ENCODE data around the gene INTS6.
A peak's percentile ranks its signal among the peaks of the same experiment; 100 is the strongest.

Gene INTS6

GRCh38 chr13:51452361-51453206 is at the start of gene INTS6:
Gene INTS6, minus strand, starts transcription at chr13:51453036. Its CDS starts 511 bp downstream, at chr13:51452525.
- DNase-seq, result peak; percentile 100

GRCh38 chr13:51502153-51502651 is 49.4 kb upstream of the INTS6 start:
- DNase-seq, result no peak

- no peak for DNase-seq
These were observed 48.8 kb upstream of the INTS6 start for GRCh38 chr13:51501592-51502152.

- DNase-seq, result no peak
These were observed 48.3 kb upstream of the INTS6 start for GRCh38 chr13:51501096-51501495.

GRCh38 chr13:51500687-51501086 is 47.9 kb upstream of the INTS6 start:
- DNase-seq, result no peak

- no peak for DNase-seq
These were observed 47.0 kb upstream of the INTS6 start for GRCh38 chr13:51499841-51500240.

- no peak for DNase-seq
These were observed 42.5 kb upstream of the INTS6 start for GRCh38 chr13:51495316-51495715.

GRCh38 chr13:51494156-51494555 is 41.3 kb upstream of the INTS6 start:
- DNase-seq, result no peak

- no peak for DNase-seq
These were observed 35.4 kb upstream of the INTS6 start for GRCh38 chr13:51488212-51488611.

- no peak for DNase-seq
These were observed 28.8 kb upstream of the INTS6 start for GRCh38 chr13:51481656-51482055.

GRCh38 chr13:51479199-51479523 is 26.3 kb upstream of the INTS6 start:
- DNase-seq, result no peak

GRCh38 chr13:51478418-51479198 is 25.8 kb upstream of the INTS6 start:
- no peak for DNase-seq

- DNase-seq, result no peak
These were observed 25.0 kb upstream of the INTS6 start for GRCh38 chr13:51477653-51478324.

GRCh38 chr13:51477149-51477548 is 24.3 kb upstream of the INTS6 start:
- no peak for DNase-seq

- DNase-seq, result no peak
These were observed 23.1 kb upstream of the INTS6 start for GRCh38 chr13:51475727-51476501.

- no peak for DNase-seq
These were observed 17.0 kb upstream of the INTS6 start for GRCh38 chr13:51469790-51470189.

GRCh38 chr13:51467730-51468129 is 14.9 kb upstream of the INTS6 start:
- DNase-seq, result no peak

- no peak for DNase-seq
These were observed 12.3 kb upstream of the INTS6 start for GRCh38 chr13:51465124-51465523.

- DNase-seq, result no peak
These were observed 4.4 kb upstream of the INTS6 start for GRCh38 chr13:51457086-51457815.

- no peak for DNase-seq
These were observed 3.7 kb upstream of the INTS6 start for GRCh38 chr13:51456510-51456909.

GRCh38 chr13:51455532-51455931 is 2.7 kb upstream of the INTS6 start:
- no peak for DNase-seq

All from CD4-positive, alpha-beta T cell treated with Interleukin-21 for 1 hour (primary cell).